HepG2 (cell line): ENCODE results near the gene TPST2.

Source experiments
- DPF2 ChIP-seq: sonication (generic); formaldehyde crosslinking; IDR thresholded peaks from 2 replicates; pipeline ENCODE4 v1.4.0; 2020; ENCODE audit warnings: mild to moderate bottlenecking, low read depth, missing genetic modification reagents, borderline replicate concordance
- IRF2 ChIP-seq: IDR thresholded peaks from 2 replicates; pipeline ENCODE4 v1.6.1; 2018; ENCODE audit warnings: missing genetic modification reagents, missing compliant biosample characterization
- KLF9 ChIP-seq: IDR thresholded peaks from 2 replicates; pipeline ENCODE4 v1.6.1; 2016; ENCODE audit warnings: low read depth
- MIER3 ChIP-seq: IDR thresholded peaks from 2 replicates; pipeline ENCODE4 v1.6.1; 2016; ENCODE audit warnings: missing compliant biosample characterization, borderline replicate concordance
- PCBP1 ChIP-seq: fragments of 200-400 bp; formaldehyde crosslinking; IDR thresholded peaks from 2 replicates; pipeline ENCODE4 v1.6.1; 2017; ENCODE audit warnings: mild to moderate bottlenecking, low read depth, low read length, borderline replicate concordance
- PHF8 ChIP-seq: sonication (generic); formaldehyde crosslinking; IDR thresholded peaks from 2 replicates; pipeline ENCODE4 v1.5.0; 2020; ENCODE audit warnings: missing genetic modification reagents
- SRF ChIP-seq: IDR thresholded peaks from 2 replicates; pipeline ENCODE4 v1.6.1; 2011; ENCODE audit warnings: mild to moderate bottlenecking, low read depth, low read length, moderate library complexity
- TF ChIP-seq, protein P1 (sequence below), 2 experiments: IDR thresholded peaks; 2 replicates each; pipeline ENCODE4 v1.6.1; 2011 to 2012; ENCODE audit warnings: low read length in 2 of 2, borderline replicate concordance in 1 of 2, low read depth in 1 of 2, mild to moderate bottlenecking in 1 of 2, moderate library complexity in 1 of 2

DNA sequence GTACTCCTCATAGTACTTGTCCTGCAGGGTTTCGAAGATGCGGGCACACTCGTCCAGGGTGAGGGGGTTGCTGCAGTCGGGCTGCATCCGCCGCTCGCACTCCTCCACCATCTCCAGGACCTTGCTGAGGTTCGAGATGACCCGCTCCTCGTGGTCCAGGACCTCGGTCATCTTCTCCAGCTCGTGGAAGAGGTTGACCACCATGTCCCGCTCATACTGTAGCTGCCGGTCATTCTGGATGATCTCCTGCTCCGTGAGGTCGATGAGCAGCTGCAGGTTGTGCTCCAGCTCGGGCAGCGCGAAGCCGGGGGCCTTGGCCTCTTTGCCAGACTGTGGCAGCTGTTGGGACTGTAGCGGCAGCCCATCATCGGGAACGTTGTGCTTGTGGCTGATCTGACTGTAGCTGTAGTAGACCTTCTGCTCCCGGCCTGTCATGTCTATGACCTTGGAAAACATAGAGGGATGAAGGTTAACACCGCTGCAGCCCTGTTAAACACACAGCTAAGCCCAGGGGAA is 90.7 kb downstream of the TPST2 start:
- no peak for TF ChIP-seq MIER3 (CRISPR knock-in tag)
- TF ChIP-seq DPF2 (CRISPR knock-in tag) = no peak
- no peak for TF ChIP-seq PHF8 (CRISPR knock-in tag)
- TF ChIP-seq SRF = no peak
- TF ChIP-seq IRF2 (CRISPR knock-in tag) = no peak
- TF ChIP-seq, protein P1, sequence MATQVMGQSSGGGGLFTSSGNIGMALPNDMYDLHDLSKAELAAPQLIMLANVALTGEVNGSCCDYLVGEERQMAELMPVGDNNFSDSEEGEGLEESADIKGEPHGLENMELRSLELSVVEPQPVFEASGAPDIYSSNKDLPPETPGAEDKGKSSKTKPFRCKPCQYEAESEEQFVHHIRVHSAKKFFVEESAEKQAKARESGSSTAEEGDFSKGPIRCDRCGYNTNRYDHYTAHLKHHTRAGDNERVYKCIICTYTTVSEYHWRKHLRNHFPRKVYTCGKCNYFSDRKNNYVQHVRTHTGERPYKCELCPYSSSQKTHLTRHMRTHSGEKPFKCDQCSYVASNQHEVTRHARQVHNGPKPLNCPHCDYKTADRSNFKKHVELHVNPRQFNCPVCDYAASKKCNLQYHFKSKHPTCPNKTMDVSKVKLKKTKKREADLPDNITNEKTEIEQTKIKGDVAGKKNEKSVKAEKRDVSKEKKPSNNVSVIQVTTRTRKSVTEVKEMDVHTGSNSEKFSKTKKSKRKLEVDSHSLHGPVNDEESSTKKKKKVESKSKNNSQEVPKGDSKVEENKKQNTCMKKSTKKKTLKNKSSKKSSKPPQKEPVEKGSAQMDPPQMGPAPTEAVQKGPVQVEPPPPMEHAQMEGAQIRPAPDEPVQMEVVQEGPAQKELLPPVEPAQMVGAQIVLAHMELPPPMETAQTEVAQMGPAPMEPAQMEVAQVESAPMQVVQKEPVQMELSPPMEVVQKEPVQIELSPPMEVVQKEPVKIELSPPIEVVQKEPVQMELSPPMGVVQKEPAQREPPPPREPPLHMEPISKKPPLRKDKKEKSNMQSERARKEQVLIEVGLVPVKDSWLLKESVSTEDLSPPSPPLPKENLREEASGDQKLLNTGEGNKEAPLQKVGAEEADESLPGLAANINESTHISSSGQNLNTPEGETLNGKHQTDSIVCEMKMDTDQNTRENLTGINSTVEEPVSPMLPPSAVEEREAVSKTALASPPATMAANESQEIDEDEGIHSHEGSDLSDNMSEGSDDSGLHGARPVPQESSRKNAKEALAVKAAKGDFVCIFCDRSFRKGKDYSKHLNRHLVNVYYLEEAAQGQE (IDR thresholded peaks at IDR 0.05; ENCODE audit: borderline replicate concordance in 1 of 2, low read depth in 1 of 2, low read length in 2 of 2) = no peak
- no peak for TF ChIP-seq KLF9 (CRISPR knock-in tag)
- no peak for TF ChIP-seq PCBP1
